Nephron progenitor cell (in vitro differentiated cells): ENCODE measurements around the gene EFHC1.
A peak's percentile ranks its signal among the peaks of the same experiment; 100 is the strongest.

ENCODE experiments used
- DNase-seq: peaks from one replicate; pipeline ENCODE4 v3.0.0; 2021
- H3K27ac Mint-ChIP-seq: 2 replicates; pipeline ENCODE4 v1.8.0; 2021; ENCODE audit warnings: mild to moderate bottlenecking, moderate library complexity, mixed read lengths
- H3K27me3 Mint-ChIP-seq: 2 replicates; pipeline ENCODE4 v1.8.0; 2021; ENCODE audit warnings: mild to moderate bottlenecking, low read depth, mixed read lengths; ENCODE audit not compliant: poor library complexity
- H3K36me3 Mint-ChIP-seq: 2 replicates; pipeline ENCODE4 v1.8.0; 2021; ENCODE audit warnings: low read depth, mixed read lengths
- H3K4me1 Mint-ChIP-seq: 2 replicates; pipeline ENCODE4 v1.8.0; 2021; ENCODE audit warnings: mixed read lengths
- H3K4me3 Mint-ChIP-seq: 2 replicates; pipeline ENCODE4 v1.8.0; 2021; ENCODE audit warnings: mild to moderate bottlenecking, moderate library complexity, mixed read lengths
- H3K9me3 Mint-ChIP-seq: 2 replicates; pipeline ENCODE4 v1.8.0; 2021; ENCODE audit warnings: mild to moderate bottlenecking, moderate library complexity, mixed read lengths
- CTCF ChIP-seq: fragments of 200-600 bp; sonication (generic); IDR thresholded peaks from 2 replicates; pipeline ENCODE4 v1.5.0; 2021; ENCODE audit warnings: antibody characterized with exemption

EFHC1 gene

GRCh38 chr6:52475307-52475706 lies 55.2 kb downstream of the EFHC1 start:
- Mint-ChIP-seq H3K36me3 (peaks cover 11% of the 10 kb centered on the region), H3K27ac (no peak overlapping the region), H3K27me3 (no peaks in the 10 kb centered on the region), H3K4me1 (no peaks in the 10 kb centered on the region), H3K4me3 (no peak overlapping the region), H3K9me3 (no peaks in the 10 kb centered on the region)
- TF ChIP-seq CTCF, result no peak
- no peak for DNase-seq

- H3K27ac Mint-ChIP-seq, result no peak overlapping the region
- H3K36me3 Mint-ChIP-seq, result peaks cover 48% of the 10 kb centered on the region
- H3K4me1 Mint-ChIP-seq, result peaks cover 15% of the 10 kb centered on the region
- TF ChIP-seq CTCF, result no peak
- no peak for DNase-seq
- no peaks in the 10 kb centered on the region for H3K9me3 Mint-ChIP-seq
- H3K27me3 Mint-ChIP-seq, result no peaks in the 10 kb centered on the region
- H3K4me3 Mint-ChIP-seq, result no peak overlapping the region
Measured at GRCh38 chr6:52482903-52483670, 62.9 kb downstream of the EFHC1 start.

- Mint-ChIP-seq H3K36me3 (peaks cover 48% of the 10 kb centered on the region), H3K9me3 (no peaks in the 10 kb centered on the region), H3K4me3 (no peak overlapping the region), H3K4me1 (peaks cover 15% of the 10 kb centered on the region), H3K27me3 (no peaks in the 10 kb centered on the region), H3K27ac (no peak overlapping the region)
- TF ChIP-seq CTCF, result no peak
- DNase-seq, result no peak
Measured at GRCh38 chr6:52483671-52484003, 63.5 kb downstream of the EFHC1 start.

- Mint-ChIP-seq H3K27me3 (peaks cover 3% of the 10 kb centered on the region), H3K9me3 (no peaks in the 10 kb centered on the region), H3K36me3 (peaks cover 46% of the 10 kb centered on the region), H3K4me1 (peaks cover 8% of the 10 kb centered on the region), H3K27ac (no peak overlapping the region), H3K4me3 (no peak overlapping the region)
- no peak for TF ChIP-seq CTCF
- no peak for DNase-seq
Measured at GRCh38 chr6:52489881-52490280, 69.7 kb downstream of the EFHC1 start.

- no peak for DNase-seq
- Mint-ChIP-seq H3K27ac (peak overlapping the region; percentile 62), H3K36me3 (peaks cover 44% of the 10 kb centered on the region), H3K4me3 (no peak overlapping the region), H3K27me3 (peaks cover 3% of the 10 kb centered on the region), H3K4me1 (peaks cover 5% of the 10 kb centered on the region), H3K9me3 (peaks cover 4% of the 10 kb centered on the region)
- TF ChIP-seq CTCF, result no peak
Measured at GRCh38 chr6:52491203-52492069, 71.3 kb downstream of the EFHC1 start.
